HG03060 (cell line): ENCODE results near the gene ERP44.

Experiments used
- ATAC-seq: cut with Tn5 transposase; IDR thresholded peaks from one replicate; pipeline ENCODE4 v1.9.1; 2021; ENCODE audit warnings: low read depth, moderate number of reproducible peaks; ENCODE audit not compliant: unreplicated experiment

Gene ERP44

GRCh38 chr9:99955606-99956005 lies 143.2 kb downstream of the ERP44 start:
- ATAC-seq = no peak

- ATAC-seq = no peak
These were observed 144.0 kb downstream of the ERP44 start for GRCh38 chr9:99954819-99955218.

- no peak for ATAC-seq
These were observed 144.8 kb downstream of the ERP44 start for GRCh38 chr9:99953861-99954507.

- no peak for ATAC-seq
These were observed 149.9 kb downstream of the ERP44 start for GRCh38 chr9:99948896-99949295.

GRCh38 chr9:99948482-99948881 lies 150.3 kb downstream of the ERP44 start:
- ATAC-seq = no peak

- no peak for ATAC-seq
These were observed 151.4 kb downstream of the ERP44 start for GRCh38 chr9:99947395-99947794.

- no peak for ATAC-seq
These were observed 161.7 kb downstream of the ERP44 start for GRCh38 chr9:99936947-99937587.

- ATAC-seq = no peak
These were observed 167.5 kb downstream of the ERP44 start for GRCh38 chr9:99931155-99931840.

- no peak for ATAC-seq
These were observed 169.1 kb downstream of the ERP44 start for GRCh38 chr9:99929652-99930051.
